CD4-positive, alpha-beta T cell treated with Interleukin-12 subunit alpha and Interleukin-12 subunit beta, for 1 hour (primary cell): ENCODE data around the gene ABCD1.
"Not testable (repeated sequence)": the region's sequence is repeated elsewhere in the genome, so short reads cannot be mapped to it uniquely, and the experiment has no call there.

Experiments
- DNase-seq: peaks from one replicate; pipeline ENCODE4 v3.0.0-alpha.2; 2020

Gene ABCD1

DNA sequence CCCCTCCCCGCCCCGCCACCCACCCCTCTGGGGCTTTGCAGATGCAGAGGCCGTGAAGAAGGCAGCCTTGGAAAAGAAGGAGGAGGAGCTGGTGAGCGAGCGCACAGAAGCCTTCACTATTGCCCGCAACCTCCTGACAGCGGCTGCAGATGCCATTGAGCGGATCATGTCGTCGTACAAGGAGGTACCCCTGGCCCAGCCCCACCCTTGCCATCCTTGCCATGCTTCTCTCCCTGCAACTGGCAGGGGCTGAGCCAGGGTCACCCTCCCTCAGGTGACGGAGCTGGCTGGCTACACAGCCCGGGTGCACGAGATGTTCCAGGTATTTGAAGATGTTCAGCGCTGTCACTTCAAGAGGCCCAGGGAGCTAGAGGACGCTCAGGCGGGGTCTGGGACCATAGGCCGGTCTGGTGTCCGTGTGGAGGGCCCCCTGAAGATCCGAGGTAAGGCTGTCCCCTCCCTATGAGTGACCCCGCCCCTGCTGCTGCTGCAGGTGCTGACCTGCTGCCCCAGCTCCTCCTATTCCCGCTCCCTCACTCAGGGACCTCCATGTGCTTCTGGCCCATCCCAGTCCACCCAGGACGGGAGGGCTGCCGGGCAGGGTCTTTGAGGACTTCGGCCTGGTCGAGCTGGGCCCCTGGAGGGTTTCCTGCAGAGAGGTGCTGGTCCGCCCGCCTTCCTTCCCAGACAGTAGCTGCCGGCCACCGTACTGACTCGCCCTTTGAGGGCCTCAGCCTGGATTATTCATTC is 11.6 kb downstream of the ABCD1 start:
- no peak for DNase-seq

DNA sequence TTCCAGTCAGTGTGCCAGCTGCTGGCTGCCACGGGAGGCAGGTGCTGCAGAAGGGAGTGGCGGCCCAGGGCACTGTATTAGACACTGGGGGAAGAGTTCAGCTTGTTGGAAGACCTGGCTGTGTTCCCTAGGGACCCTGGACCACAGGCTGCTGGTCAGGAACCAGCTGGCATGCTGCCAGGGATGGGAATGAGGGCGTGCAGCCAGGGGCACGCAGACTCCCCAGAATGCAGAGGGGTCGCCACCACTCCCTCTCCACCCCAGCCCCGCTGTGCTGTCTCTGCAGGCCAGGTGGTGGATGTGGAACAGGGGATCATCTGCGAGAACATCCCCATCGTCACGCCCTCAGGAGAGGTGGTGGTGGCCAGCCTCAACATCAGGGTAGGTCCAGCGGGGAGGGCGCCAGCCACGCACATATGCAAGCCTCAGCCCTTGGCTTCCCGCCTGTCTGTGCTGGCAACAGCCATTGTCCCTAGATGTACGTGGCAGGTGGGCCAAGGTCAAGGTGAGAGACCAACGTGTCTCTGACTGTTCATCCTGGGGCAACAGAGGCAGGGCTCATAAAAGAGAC is 12.3 kb downstream of the ABCD1 start:
- no peak for DNase-seq

DNA sequence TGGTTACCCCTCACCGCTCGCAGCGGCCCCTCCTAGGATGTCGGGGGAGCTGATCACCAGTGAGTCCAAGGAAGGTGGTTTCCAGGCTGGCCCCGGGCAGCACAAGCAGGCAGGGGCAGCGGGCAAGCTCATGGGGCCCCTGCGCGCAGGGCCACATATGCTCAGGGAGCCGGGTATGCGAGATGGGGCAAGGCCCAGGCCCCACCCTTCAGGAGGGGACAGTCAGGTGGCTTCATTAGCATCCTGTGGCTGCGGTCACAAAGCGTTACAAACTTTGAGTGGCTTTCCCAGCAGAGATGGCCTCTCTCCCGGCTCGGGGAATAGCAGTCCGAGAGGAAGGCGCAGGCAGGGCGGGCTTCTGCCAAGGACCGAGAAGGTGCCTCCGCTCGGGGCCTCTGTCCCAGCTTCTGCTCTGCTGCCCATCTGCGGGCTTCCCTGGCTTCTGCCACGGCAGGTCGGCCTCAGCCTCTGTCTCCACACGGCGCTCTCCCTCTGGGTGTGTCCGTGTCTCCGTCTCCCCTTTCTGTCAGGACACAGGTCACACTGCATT is 13.5 kb downstream of the ABCD1 start:
- no peak for DNase-seq

DNA sequence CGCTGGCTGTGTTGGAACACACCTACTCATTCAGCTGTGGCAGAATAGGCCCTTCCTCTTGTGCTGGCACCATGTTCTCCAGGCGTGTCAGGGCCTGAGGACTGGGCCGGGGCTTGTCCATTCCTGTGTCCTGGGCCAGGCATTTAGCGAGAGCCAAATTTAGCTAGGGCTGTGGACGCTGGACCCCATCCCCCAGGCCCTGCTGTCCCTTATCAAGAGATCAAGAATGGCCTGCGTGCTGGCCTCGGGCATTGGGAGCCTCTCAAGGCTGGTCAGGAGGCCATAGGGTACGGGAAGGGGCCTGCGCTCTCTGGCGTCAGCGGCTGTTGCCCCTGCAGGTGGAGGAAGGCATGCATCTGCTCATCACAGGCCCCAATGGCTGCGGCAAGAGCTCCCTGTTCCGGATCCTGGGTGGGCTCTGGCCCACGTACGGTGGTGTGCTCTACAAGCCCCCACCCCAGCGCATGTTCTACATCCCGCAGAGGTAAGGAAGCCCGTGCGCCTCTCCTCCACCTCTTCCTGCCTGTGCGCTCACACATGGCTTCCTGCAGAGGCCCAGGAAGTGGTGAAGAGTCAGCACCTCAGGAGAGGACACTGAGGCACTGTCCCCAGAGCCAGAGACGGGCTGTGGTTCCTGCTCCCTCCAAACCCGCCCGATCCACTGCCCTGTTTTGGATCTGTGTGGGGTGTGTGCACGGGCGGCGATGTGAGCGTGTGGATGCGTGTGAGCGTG is 15.3 kb downstream of the ABCD1 start:
- DNase-seq = no peak

DNA sequence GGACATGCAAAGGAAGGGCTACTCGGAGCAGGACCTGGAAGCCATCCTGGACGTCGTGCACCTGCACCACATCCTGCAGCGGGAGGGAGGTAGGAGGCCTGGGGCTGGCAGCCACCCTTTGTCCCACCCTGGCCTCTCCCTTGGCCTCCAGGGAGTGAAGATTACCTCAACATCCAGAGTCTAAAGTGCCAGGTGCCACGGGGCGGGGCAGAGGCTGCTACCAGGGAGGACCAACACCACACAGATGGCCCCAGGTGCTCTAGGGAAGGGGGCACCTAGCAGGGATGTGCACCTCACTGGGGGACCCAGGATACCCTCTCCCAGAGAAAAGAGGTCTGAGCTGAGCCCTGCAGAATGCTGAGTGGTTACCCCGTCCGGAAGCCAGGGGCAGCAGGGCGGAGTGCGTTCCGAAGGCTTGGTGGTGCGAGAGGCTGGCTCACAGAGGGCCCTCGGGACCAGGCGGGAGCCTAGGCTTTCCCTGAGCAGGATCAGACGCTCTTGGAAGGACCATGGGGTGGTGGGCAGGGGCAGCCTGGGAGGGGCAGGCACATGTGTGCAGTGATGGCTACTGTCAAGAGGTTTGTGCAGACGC is 16.1 kb downstream of the ABCD1 start:
- DNase-seq = no peak

DNA sequence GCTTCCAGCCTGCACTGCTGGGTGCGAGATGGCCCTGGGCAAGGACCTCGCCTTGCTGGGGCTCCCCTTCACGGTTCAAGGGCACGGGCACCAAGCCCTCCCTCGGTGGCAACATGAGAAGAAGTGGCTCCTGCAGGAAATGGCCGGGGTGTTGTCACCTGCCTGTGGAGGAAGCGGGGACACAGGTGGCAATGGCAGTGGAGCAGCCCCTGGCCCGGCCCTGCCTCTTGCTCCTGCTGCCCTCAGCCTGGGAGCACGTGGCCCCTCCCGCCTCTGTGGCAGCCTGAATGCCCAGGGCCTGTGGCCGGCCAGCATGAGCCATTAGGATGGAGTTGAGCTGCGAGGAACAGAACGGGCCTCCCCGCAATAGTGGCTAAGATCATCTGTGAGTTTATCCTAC is 16.8 kb downstream of the ABCD1 start:
- no peak for DNase-seq

DNA sequence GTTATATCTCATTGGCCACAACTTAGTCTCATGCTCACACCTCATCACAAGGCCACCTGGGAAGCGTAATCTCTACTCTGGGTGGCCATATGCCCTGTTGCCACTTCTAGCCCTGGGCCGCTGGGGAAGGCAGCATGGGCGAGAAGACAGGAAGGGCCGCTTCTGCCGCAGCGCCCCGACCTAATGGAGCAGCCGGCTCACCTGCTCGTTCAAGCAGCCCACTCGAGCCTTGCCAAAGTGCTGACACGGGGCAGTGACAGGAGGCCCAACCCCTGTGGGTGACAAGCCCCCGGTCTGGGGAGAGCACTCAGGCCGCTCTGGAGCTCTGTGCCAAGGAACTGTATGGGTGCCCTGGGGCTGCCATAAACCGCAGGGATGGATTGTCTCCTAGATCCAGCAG is 17.5 kb downstream of the ABCD1 start:
- DNase-seq = not testable (repeated sequence)

DNA sequence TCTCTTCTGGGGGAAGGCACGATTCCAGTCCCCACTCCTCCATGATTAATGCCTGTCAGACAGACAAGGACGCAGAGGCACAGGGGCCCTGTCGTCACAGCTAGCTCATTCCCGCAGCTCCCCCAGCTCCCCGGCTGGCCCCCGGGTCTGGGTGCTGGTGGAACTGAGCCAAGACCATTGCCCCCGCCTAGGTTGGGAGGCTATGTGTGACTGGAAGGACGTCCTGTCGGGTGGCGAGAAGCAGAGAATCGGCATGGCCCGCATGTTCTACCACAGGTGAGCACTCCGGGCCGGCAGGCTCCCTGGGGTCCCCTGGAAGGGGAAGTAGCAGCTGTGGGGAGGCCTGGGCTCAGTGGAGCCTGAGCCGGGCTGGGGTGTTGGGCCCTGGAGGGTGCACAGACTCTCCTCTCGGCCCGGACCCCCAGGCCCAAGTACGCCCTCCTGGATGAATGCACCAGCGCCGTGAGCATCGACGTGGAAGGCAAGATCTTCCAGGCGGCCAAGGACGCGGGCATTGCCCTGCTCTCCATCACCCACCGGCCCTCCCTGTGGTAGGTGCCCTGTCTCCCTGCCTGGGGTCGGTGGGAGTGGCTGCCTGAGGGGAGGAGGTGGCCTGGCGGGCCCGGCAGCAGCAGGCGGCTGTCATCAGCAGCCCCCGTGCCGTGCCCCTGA is 18.3 kb downstream of the ABCD1 start:
- not testable (repeated sequence) for DNase-seq

DNA sequence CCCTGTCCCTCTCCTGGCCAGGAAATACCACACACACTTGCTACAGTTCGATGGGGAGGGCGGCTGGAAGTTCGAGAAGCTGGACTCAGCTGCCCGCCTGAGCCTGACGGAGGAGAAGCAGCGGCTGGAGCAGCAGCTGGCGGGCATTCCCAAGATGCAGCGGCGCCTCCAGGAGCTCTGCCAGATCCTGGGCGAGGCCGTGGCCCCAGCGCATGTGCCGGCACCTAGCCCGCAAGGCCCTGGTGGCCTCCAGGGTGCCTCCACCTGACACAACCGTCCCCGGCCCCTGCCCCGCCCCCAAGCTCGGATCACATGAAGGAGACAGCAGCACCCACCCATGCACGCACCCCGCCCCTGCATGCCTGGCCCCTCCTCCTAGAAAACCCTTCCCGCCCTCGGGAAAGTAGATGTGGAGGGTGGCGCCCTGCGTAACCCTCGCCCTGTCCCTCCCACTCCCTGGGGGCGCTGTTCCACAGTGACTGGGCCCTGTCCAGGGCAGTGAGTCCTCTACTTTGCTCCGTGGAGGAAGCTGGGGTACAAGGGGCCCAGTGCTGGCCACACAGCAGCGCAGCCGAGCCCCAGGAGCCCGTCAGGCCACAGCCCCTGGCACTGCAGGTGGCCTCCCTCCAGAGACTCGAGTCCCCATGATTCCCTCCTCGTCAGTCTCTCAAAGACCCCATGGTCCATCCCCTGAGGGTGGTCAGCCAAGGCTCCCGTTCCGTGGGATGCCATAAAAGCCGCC is 19.0 kb downstream of the ABCD1 start:
- DNase-seq = not testable (repeated sequence)

DNA sequence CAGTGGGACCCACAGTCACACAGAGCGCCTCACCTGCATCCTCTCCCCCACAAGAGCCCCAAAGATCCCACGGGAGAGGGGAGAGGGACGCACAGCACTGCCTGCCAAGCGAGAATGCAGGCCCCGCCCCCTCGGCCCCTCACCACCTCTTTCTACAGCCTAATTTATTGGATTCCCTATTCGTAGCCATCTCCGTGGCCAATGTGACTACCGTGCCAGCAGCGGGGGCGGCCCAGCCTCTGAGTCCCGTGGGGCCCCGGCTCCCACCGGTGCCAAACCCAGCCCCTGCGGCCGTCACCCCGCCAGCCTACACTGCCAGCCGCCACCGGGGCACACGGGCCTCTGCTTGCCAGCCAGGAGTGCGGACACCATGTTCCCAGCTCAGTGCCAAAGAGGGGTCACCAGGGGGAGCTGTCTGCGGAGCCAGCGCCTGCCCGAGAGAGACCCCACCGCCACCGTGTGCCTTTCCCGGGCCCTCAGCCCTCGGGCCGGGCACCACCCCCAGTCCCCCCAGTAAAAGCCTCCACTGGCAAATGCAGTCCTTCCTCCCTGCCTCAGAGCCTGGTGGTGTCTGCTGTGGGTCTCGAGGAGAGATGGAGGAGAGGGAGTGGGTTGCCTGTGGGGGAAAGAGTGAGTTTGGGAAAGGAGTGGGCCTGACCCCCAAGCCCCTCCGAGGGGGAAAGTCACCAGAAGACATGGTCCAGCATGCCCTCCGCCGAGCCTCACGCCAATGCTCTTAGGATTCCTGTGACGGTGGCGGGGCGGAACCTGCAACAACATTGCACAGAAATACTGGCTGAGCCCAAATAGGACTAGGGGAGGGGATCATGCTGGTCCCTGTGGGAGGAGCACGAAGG is 19.8 kb downstream of the ABCD1 start:
- DNase-seq = no peak

DNA sequence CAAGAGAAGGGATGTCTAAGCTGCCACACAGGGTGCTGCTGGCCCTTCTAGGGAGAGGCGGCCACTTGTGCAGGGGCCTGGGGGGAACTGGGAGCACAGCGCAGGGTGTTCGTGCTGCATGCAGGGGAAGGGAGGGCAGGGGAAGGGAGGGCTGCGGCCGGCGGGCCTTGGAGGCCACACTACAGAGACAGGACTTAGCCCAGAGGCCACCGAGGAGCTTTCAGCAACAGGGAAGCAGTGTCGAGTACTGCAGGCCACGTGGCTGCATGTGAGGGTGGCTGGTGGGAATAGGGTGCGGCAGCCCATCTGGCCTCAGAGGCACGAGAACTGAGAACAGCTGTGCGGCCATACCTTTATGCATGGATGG is 20.4 kb downstream of the ABCD1 start:
- DNase-seq = not testable (repeated sequence)

DNA sequence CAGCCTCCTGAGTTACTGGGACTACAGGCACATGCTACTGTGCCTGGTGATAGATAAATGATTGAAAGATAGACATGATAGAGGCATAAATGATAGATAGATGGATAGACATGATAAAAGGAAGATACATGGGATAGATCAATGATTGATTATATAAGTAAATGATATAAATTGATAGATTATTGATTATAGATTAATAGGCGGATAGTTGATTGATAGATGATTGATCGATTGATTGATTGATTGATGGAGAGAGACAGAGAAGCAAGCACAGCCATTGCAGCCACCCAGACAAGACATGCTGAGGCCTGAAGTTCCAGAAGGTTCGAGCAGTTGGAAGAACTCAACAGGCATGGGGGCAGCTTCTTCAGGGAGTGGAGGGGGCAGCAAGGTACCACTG is 21.7 kb downstream of the ABCD1 start:
- no peak for DNase-seq

DNA sequence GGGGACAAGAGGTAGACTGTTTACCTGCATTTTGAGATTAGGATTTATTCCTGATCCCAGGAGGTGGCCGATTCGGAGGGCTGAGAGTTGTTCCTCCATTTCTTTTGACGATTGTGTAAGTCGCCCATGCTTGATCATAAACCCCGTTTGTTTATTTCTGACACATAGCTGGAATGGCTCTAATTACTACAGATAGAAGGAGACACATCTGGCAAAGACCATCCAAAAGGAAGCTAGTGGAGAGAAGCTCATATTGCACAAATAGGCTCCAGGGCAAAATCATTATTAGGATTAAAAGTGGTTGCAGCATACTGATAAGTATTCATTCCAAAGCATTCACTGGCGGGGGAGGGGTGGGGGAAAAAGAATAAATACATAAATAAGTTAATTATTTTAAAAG is 22.3 kb downstream of the ABCD1 start:
- not testable (repeated sequence) for DNase-seq

DNA sequence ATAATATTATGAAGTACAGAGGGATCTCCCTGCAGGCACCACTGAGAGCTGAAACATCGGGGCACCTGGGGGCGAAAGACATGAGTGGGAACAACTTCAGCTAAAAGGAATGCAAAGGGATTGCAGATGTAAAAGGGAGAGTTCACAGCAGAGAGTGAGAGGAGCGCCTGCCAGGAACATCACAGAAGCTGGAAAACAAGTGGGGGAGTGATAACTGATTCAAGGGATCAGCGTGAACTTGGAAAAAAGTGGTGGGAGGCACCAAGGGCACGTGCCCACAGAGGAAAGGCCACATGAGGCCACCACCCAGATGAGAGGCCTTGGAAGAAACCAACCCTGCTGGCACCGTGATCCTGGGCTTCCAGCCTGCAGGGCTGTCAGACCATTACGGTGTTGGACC is 24.4 kb downstream of the ABCD1 start:
- DNase-seq = not testable (repeated sequence)

DNA sequence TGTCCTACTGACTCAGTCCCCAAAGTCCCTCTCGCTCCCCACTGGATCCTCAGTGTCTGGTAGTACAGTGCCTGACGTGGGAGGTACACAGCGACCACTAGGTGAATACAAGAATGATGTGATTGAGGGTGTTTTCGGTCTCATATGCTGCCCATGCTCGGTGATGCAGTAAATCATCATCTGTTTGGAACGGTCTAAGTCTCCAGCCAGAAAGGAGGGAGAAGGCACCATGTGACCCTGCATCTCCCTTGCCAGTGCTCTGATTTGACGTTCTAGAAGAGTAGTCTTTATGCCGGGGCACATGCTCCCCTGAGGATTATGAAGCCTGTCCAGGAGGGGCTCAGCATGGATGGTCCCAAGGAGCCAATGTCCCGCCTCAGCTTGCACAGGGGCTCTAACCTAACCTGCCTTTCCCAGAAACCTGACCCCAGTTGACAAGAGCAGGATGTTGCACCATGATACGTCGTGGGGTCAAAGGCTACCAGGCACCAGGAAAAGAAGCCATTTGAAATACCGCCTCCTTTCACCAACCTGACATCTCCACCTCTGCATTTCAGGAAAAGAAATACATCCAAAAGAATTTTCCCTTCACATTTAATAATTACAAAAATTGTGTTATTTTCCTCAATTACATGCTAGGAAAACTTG is 25.6 kb downstream of the ABCD1 start:
- no peak for DNase-seq

DNA sequence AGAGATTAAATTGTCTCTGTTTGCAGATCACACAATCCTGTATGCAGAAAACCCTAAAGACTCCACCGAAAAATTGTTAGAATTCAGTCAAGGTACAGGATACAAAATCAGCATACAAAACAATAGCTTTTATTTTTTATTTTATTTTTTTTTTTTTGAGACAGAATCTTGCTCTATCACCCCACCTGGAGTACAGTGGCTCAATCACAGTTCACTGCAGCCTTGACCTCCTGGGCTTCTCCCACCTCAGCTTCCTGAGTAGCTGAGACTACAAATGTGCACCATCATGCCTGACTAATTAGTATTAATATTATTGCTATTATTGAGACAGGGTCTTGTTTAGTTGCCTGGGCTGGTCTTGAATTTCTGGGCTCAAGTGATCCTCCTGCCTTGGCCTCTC is 30.5 kb downstream of the ABCD1 start:
- no peak for DNase-seq

DNA sequence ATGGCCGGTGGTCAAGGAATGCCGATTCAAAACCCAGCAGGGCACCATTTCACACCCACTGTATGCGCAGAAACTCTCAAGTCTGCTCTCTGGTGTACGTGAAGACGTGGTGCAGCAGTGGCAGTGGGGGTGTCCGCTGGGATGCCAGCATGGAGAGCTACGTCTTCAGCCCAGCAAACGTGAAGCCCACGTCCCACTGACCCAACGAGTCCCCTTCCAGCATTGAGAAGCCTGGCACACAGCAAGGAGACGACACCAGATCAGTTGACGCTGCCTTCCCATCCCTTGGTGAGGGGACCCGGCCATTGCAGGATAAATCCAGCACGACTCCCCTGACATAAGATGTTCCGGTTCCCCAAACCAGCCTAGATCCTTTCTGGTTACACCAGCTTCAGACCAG is 37.2 kb downstream of the ABCD1 start:
- no peak for DNase-seq

DNA sequence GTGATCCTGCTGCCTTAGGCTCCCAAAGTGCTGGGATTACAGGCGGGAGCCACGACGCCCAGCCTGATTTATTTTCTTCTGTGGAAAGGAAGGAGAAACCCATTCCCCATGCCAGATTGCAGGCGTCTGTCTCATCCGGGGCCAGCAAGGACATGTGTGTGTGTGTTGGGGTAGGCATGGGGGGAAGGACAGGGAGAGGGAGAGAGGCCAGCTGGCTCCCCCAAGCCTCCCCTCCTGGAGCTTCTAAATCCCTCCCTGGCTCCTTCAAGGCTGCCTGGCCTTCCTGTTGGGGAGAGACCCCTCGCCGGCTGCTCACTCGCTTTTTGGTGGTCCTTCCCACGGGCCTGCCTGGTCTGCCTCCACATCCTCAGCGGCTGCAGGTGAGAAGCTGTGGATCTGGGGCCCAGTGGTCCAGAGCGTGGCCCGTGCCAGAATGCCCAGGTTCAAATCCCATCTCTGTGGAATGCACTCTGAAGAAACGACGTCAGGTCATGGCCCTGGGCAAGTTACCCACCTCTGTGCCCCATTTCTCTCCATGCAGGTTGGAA is 38.0 kb downstream of the ABCD1 start:
- no peak for DNase-seq

DNA sequence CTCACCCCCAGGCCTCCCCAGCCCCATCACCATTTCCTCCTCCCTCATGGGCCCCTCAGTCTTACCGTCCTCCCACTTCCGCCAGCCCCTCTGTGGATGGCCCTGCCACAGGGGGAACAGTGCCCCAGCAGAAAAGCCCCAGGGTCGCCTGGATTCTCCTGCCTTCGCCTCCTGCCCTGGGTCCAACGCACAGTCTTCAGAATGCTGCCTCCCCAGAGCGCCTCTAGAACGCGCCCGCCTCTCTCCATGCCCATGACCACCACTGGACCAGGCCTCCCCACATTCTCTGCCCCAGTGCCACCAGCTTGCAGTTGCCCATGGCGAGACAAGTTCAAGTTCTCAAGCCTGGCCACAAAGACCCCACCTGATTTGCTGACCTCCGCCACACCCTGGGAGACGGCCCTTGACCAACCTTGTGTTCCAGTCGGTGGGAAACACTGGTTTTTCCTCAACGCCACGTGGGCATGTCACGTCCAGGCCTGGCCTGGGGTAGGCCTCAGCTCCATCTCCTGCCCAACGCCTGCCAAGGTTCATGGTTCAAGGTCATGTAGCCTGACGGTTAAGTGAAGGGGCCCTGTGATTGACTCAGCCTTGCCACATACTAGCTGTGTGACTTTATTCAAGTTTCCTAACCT is 38.8 kb downstream of the ABCD1 start:
- no peak for DNase-seq
